Measurements from ENCODE around the gene MIDN. TPM values are rescaled to one million over a fixed set of nuclear protein-coding genes. Genes with fewer than 3 reads are reported as not detected.

Gene MIDN
- total and polyA plus RNA-seq, 2 of the 4 experiments (the other 2 are of a cell fraction) = 2.5 to 26.0 TPM

DNA sequence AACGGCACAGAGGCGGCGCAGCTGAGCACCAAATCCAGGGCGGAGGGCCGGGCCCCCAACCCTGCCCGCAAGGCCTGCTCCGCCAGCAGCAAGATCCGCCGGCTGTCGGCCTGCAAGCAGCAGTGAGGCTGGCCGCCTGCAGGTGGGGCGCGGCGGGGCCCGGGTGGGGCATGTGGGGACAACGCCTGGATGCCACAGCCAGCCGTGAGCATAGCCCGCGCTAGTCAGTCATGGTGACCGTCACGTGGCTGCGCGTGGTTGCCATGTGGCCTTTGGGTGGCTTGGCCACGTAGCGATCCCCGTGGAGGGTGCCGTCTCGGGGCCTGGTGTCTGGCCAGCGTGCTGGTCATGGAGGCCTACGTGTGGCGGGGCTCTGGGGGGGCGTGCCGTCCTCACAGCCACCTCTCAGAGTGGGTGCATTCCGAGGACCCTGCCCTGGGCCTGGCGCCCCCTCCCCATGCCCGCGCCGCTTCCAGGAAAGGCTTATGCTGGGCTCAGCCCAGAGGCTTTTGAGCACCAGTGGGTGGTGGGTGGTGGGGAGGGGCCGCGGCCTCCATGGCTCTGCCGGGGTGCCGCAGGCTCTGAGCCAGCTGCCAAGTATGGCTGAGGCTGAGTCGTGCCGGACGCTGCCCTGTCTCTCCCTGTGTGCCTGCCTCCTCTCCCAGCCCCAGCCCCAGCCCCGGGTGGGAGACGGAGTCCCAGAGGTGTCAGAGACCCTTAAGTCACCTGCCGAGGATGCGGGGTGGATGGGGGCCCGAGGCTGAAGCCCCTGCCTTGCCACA is 21.7 kb upstream of the MIDN start:
- Histone ChIP-seq H3K9me3 (ENCODE audit: control insufficient read depth, insufficient read depth, low read length) (no peaks in the 10 kb centered on the region), H2AK5ac (ENCODE audit: low read depth, low read length) (no peak overlapping the region), H2BK5ac (ENCODE audit: low read depth, low read length, poor library complexity, severe bottlenecking) (no peak overlapping the region), H3K4me3 (ENCODE audit: insufficient read depth, low read depth, low read length) (no peak overlapping the region), H3K9ac (ENCODE audit: low read depth, low read length) (no peak overlapping the region), H2BK15ac (ENCODE audit: low read depth, low read length) (no peak overlapping the region), H4K5ac (ENCODE audit: low read depth, low read length) (no peak overlapping the region), H3K14ac (replicated peaks; ENCODE audit: low read depth, low read length) (no peak overlapping the region), H4K8ac (ENCODE audit: low read depth in 2 of 2, low read length in 2 of 2) (no peak overlapping the region), H3K79me1 (ENCODE audit: low read depth in 1 of 2, low read length in 2 of 2) (peaks cover 0 to 19% of the 10 kb centered on the region in 2 experiments; a peak in 2 of 4 replicates), H3K18ac (ENCODE audit: low read depth, low read length) (no peak overlapping the region), H3K27ac (ENCODE audit: insufficient read depth, low read length) (no peak overlapping the region), H2AFZ (replicated peaks; ENCODE audit: low read length, poor library complexity) (no peak overlapping the region), H3K4ac (ENCODE audit: low read depth, low read length) (no peak overlapping the region), H3K4me2 (ENCODE audit: low read depth, low read length) (no peak overlapping the region), H3K27me3 (ENCODE audit: control insufficient read depth, insufficient read depth, low read length) (no peaks in the 10 kb centered on the region), H2BK20ac (ENCODE audit: low read depth, low read length) (no peak overlapping the region), H3K9me1 (ENCODE audit: insufficient read depth, low read length) (no peaks in the 10 kb centered on the region), H3K23ac (ENCODE audit: low read depth, low read length) (no peak overlapping the region), H3K36me3 (ENCODE audit: control insufficient read depth, insufficient read depth, low read length) (peaks cover 54% of the 10 kb centered on the region), H3K56ac (ENCODE audit: extremely low read depth, insufficient read depth, low read length) (no peak overlapping the region), H2BK120ac (ENCODE audit: low read depth, low read length) (no peak overlapping the region), H3K4me1 (ENCODE audit: control insufficient read depth, insufficient read depth, low read length) (no peaks in the 10 kb centered on the region), H4K91ac (ENCODE audit: insufficient read depth, low read depth, low read length) (no peak overlapping the region), H2AK9ac (replicated peaks; ENCODE audit: low read depth, low read length, poor library complexity) (no peak overlapping the region), H4K20me1 (ENCODE audit: insufficient read depth, low read length) (peaks cover 15% of the 10 kb centered on the region)
- TF ChIP-seq POLR2A (IDR thresholded peaks at IDR 0.05; ENCODE audit: low read depth, low read length) = 0 out of 2 replicates have a peak, but pooled peaks have one; percentile 7
- TF ChIP-seq CHD1 (IDR thresholded peaks at IDR 0.05; ENCODE audit: low read depth, low read length) = no peak
- CTCF ChIA-PET = no interaction called here
- in situ Hi-C loops (cut with MboI; ENCODE audit: low sequenced_read_pairs) (no loop called here), dilution Hi-C loops (cut with HindIII; ENCODE audit: low sequenced_read_pairs, unreplicated experiment) (no loop called here), intact Hi-C loops (cut with micrococcal nuclease) (no loop called here)
- 92% methylated on average over 24 of the region's 50 CpGs; no CpG with 5 or more reads in 1 of the 2 experiments for WGBS, 2 experiments (ENCODE audit: extremely low coverage in 2 of 2, insufficient read length in 1 of 2)
- no TSS peak for BruUV-seq (replicated peaks)
- POLR2A ChIA-PET (ENCODE audit: unreplicated experiment) = no interaction called here
- ATAC-seq (ENCODE audit: low read depth) (no peak), DNase-seq (no peak)
